GM18526 (cell line): ENCODE data around the gene MYO5B.

Experiments
- POLR2A ChIP-seq: IDR thresholded peaks from 3 replicates; pipeline ENCODE4 v1.6.1; 2011; ENCODE audit not compliant: insufficient read length; ENCODE audit errors: extremely low read depth

MYO5B gene

DNA sequence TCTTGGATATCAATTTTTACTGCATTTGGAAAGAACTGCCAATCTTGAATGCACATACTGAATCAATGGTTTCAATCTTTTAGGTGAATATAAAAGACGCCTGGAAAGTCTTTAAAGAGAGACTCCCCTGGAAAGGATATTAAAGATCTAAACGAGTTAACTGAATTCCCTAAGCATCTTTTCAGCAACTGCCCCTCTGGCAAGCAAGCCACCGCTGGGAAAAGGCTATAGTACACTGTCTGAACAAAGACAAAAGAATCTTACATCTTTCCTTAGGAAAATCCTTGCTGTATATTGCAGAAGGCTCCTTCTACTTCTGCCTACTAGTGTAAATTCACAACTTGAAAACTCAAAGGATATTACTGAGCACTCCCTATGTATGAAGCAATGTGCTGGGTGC, 28.0 kb downstream of the MYO5B start:
- no peak for TF ChIP-seq POLR2A

DNA sequence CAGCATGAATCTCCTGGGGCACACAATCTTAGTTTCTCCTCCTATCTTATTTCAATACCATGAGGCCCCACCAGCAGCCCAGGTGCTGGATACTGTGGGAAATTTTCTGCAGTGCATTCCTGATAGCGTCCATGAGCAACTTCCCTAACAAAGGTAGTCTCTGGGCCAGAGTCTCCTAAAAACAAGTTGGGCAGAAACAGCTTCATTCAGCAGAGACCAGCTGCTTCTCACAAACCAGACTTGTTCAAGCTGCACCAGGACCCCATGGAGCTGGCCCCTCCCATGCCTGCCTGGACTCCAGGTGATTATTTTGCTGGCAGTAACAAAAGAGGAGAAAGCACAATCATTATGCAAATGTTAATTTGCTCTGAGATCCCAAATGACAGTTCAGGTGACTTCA, 31.4 kb downstream of the MYO5B start:
- TF ChIP-seq POLR2A: no peak

DNA sequence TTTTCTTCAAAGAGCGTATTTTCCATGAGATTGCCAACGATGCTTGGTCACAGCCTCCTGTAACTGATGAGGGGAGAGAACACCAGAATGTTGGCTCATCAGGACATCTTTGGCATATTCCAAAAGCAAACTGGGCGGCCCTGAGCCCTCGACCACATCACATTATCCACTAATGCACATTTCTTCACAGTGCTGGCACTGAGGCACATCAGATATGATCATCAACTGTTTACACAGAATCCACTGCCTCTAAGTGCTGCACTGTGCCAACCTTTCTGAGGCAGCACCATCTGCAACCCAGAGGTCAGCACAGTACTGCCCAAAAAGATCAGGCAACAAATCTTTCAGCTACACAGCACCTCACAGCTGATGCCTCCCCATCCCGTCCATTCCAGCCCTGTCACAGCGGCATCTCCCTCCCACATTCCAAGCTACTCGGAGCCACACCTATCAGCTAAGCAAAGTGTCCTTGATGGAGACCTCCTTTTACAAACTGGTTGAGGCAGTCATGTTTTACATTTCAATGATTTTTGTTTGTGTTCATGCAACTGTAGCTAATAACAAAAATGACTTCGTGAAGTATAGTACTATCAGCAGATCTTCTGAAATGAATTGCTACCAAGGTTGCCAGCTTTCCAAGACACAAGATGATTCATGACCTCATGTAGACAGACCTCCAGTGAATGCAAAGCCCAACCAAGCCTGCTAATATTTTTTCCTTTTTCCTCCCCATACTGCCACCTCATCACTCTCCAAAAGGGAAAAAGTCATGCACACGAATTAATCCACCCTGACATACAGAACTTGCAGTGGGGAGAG, 32.3 kb downstream of the MYO5B start:
- TF ChIP-seq POLR2A: no peak

DNA sequence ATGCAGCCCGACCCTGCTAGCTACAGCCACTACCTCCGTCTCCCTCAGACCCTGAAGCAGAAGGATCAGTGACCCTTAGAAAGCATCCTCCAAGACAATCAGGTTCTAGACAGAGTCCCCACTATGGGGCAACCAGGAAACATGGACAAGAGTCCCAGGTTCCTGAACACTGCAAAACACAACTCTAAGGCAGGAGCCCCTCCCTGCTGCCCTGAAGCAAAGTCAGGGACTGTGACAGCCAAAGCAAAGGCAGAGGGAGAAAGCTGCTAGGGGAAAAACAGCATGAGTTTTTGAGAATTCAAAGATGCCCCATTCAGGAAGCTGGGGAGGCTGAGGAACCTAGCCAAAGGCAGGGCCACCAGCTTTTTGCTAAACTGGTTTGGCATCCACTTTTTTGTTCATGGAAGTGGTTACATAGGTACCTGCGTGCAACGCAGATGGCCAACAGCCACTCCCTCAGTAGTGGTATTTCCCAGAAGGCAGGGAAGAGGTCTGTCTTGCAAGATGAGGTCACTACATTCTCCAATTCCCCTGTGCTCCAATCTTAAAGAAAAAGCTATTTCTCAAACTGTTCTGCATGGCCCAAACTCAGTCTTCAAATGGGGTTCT, 33.2 kb downstream of the MYO5B start:
- TF ChIP-seq POLR2A: no peak

DNA sequence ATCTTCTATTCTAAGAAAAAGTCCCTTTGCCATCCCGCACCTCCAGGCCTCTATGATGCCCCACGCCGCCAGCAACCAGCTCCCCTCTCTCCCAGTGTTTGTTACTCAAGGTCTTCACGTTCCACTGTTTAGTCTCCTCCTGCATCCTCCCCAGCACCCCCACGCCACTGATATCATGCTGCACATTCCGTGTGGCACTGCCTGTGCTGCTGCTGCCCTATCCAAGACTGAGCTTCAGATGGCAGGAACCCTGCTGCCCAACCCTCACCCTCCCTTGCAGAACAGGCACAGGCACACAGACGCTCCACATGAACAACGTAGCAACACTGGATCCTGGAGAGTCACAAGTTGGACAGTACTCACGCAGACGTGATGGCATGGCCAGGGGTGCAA, 35.3 kb downstream of the MYO5B start:
- no peak for TF ChIP-seq POLR2A

DNA sequence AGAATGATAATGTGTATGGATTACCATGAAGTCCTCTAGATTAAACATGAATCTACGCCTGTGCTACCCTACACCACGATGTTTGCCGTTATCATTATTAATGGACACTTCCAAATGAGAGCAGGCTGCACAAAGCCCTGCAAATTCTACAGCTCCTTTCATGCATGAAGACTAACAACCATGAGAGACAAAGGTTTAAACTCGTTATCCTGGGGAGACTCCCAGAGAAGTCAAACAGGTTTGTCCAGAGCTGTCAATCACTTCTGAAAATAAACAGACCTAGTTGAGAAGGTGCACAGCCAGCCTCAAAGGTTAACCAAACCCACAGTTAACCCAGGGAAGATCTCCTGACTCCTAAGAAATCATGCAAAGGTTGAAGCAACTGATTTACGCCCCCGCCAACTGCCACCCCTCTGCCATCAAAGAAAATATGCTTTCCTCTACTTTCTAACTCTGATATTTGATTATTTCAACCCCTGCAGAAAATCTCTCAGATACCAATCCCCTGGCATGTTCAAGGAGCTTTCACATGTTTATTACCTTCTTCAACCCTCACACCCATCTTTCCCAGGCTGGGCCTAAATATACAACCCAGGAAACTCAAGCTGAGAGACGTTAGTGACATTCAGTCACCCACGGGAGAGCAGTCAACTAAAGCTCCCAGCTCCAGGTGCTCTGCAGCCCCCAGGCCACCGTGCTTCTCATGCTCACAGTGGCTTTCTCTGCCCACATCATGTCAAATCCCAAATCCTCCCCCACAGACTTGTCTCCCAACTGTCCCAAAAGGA, 35.9 kb downstream of the MYO5B start:
- TF ChIP-seq POLR2A: no peak

DNA sequence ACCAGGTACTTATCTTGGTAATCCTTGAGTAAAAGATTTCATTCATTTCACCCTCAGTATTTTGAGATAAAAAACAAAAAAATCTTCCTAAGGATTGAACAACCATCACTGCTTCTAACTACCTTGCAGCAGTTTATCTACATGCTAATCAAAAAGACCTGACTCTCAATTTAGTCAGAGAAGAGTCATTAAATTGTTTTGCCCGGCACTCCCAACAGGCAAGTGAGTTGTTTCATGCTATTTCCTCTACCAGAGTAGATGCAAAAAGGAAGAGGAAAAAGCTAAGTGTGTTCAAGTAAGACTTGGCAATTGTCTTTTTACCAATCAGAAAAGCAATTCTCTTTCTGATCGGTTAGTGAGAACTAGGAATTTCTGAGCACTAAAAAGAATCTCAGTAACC, 39.5 kb downstream of the MYO5B start:
- TF ChIP-seq POLR2A: no peak

DNA sequence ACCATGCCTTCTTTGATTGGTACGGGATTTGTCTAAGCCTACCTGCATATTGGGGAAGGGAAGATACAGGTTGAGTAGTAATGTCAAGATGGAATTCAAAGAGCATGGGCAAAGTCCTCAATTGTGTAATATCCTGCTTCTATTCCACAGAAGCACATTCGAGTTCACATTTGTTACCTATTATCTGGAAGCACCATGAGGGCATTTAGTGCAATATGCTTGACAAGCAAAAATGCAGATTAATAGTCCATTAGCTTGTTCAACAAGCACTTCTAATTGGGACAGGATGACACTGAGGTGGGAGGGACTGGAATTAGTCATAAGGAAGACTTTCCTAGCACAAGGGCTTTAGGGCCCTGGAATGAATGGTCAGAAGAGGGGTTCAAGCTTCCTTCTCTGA, 40.5 kb downstream of the MYO5B start:
- no peak for TF ChIP-seq POLR2A

DNA sequence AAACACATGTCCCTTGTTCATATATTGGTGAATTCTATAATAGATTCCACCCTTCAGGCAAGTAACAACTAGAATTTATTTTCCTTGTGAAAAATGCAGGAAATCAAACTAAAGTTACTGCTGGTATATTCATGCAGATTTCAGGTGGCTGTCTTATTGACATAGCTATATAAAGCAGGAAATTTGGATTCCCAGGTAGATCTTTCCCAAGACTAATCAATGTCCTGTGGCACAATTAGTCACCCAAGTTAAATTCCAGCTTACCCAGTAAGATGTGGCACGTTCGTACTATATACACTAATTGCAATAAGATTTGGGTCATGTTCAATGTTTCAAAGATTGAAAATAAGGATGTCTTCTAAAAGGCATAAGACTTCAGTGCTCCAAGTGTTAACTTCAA, 42.0 kb downstream of the MYO5B start:
- no peak for TF ChIP-seq POLR2A

DNA sequence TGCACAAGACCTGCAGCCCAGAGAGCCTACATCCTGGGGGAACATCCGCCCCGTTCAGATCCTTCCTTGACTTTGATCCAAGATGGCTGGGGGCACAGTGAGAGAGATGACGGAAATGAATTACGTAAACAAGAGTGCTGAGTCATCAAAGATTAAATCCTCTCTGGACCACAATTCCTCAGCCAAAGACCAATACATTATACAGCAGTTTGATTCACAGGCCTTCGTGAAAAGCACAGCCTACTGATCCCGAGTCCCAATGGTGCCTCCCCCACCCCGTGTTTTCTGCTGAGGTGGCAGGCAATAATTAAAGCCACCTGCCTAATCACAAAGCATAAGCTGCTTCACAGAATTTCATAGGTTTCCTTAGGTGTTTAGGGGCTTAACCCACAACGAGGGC, 43.0 kb downstream of the MYO5B start:
- TF ChIP-seq POLR2A: no peak

DNA sequence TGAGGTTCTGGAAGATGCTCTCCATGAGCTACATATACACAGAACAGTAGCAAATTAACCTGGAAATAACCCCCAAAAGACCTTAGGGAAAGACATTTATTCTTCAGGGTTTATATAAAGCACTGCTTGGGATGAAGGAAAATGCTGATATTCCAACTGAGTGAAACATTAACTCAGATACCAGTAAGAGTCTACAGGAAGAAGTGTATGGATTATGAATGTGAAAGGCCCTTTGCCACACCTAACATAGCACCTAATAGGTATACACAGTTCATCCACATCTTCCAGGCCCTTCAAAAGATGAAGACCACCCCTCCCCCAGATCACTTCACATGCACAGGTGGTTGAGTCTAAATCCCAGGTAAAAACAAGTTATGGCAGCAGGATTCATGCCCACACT, 50.4 kb downstream of the MYO5B start:
- TF ChIP-seq POLR2A: no peak

DNA sequence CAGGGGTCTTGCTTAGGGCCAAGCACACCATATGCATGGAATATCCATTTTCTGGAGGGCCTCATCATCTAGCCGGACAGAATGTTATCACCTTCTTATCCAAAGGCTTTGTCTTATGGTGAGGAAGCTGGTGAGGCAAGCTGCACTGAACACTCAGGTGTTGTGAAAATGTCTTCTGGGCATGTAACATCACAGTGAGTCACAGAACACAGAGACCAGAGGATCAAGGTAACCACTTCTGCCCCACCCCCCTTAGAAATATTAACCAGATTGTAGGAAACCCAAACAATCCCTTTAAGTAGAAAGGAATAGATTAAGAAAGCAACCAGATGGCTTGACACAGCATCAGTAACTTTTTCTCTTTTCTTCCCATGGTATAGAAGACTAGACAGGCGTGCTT, 51.1 kb downstream of the MYO5B start:
- TF ChIP-seq POLR2A: no peak

DNA sequence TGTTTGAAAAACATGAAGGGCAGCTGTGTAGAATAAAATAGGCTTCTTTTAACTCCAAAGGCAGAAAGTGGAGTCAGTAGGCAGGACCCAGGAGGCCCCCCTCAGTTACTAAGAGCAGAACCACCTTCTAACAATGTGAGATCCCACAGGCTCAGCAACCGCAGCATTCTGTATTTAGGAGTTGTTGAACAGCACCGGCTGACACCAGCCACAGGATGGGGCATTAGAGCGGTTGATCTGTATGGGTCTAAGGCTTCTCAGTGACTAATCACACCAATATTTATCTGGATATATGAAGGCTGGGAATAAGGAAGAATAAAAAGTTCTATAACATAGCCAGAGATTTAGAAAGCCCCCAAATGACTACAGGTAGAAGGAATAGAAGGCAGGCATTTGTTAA, 51.7 kb downstream of the MYO5B start:
- TF ChIP-seq POLR2A: no peak

DNA sequence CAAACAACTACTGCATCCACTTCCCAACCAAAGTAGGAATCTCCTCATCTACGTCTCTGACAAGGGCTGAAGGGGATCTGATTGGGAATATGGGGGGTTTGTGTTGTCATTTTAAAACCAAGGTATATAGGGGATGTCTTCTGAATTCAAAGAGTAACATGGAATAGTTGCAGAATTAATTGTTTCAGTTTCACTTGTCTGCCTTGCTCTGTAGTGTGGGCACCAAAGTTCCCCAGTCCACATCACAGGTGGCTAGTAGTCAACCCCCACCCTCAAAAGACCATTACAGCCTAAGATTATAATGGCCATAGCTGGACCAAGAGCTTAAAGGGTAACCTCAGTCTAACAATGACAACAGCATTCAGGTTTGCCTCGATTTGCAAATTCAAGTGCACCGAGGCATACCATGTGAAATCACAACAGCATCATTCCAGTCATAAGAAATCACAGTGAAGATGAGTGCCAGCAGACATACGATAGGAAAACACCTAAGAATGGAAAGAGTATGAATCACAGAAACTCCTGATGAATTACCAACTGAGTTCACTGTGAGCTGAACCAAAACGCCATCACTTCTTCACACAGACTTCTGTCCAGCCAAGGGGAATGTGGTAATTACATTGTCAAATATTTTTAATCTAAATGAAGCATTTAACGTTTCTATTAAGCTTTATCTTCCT, 52.4 kb downstream of the MYO5B start:
- no peak for TF ChIP-seq POLR2A
